A673 (cell line): ENCODE measurements around the gene CFAP46. TPM values are rescaled to one million over a fixed set of nuclear protein-coding genes. Genes with fewer than 3 reads are reported as not detected.
"Not testable (repeated sequence)": the region's sequence is repeated elsewhere in the genome, so short reads cannot be mapped to it uniquely, and the experiment has no call there.

Experiments used
- BruUV-seq: library from RNA; stranded (reverse); fragments of 400-500 nt; replicated peaks from 2 replicates; lab custom pipeline; 2021; lab: Mats Ljungman, UMichigan
- CTCF ChIA-PET: fragments of 300-600 bp; sonication (Branson Sonifier 250); formaldehyde crosslinking; loops from one replicate; lab custom pipeline; 2022; ENCODE audit warnings: antibody characterized with exemption; lab: Charles Lee
- POLR2A ChIA-PET: fragments of 300-600 bp; sonication (Branson Sonifier 250); formaldehyde crosslinking; loops from one replicate; lab custom pipeline; 2022; ENCODE audit warnings: antibody characterized with exemption; ENCODE audit not compliant: low non-redundant PET; lab: Charles Lee
- DNase-seq: peaks from one replicate; pipeline ENCODE4 v3.0.0-alpha.2; 2015; ENCODE audit warnings: low spot score
- H3K27ac ChIP-seq: fragments of 200-600 bp; sonication (generic); 2 replicates; pipeline ENCODE4 v1.5.1; 2016; ENCODE audit warnings: mixed run types, low read depth, mild to moderate bottlenecking, mixed read lengths, antibody characterized with exemption, low read length; ENCODE audit not compliant: poor library complexity, severe bottlenecking
- H3K27me3 ChIP-seq: fragments of 200-600 bp; sonication (generic); replicated peaks from 2 replicates; pipeline ENCODE4 v1.6.1; 2017; ENCODE audit warnings: mixed run types, low read depth, mild to moderate bottlenecking, mixed read lengths, antibody characterized with exemption, low read length; ENCODE audit not compliant: insufficient read depth, poor library complexity
- H3K36me3 ChIP-seq: fragments of 200-600 bp; sonication (generic); 2 replicates; pipeline ENCODE4 v1.6.1; 2016; ENCODE audit warnings: mixed run types, mild to moderate bottlenecking, mixed read lengths, antibody characterized with exemption, low read length; ENCODE audit not compliant: insufficient read depth, poor library complexity, severe bottlenecking
- H3K4me1 ChIP-seq: fragments of 200-600 bp; sonication (generic); 2 replicates; pipeline ENCODE4 v1.6.1; 2017; ENCODE audit warnings: mixed run types, mild to moderate bottlenecking, mixed read lengths, antibody characterized with exemption, low read length; ENCODE audit not compliant: insufficient read depth, poor library complexity, severe bottlenecking
- H3K4me3 ChIP-seq: fragments of 200-600 bp; sonication (generic); 2 replicates; pipeline ENCODE4 v1.5.1; 2016; ENCODE audit warnings: low read depth, mixed run types, mild to moderate bottlenecking, mixed read lengths, low read length; ENCODE audit not compliant: poor library complexity, severe bottlenecking
- H3K9me3 ChIP-seq: fragments of 200-600 bp; sonication (generic); 2 replicates; pipeline ENCODE4 v1.6.1; 2016; ENCODE audit warnings: mixed run types, low read depth, mild to moderate bottlenecking, mixed read lengths, antibody characterized with exemption, low read length; ENCODE audit not compliant: poor library complexity, severe bottlenecking
- CTCF ChIP-seq: fragments of 300-800, 200-600 bp; sonication (generic); conservative IDR thresholded peaks from 2 replicates; pipeline ENCODE4 v1.5.1; 2017; ENCODE audit warnings: low read depth, mild to moderate bottlenecking, antibody characterized with exemption, low read length, moderate library complexity, mixed read lengths
- EZH2 ChIP-seq: fragments of 200-600 bp; sonication (generic); IDR thresholded peaks from 2 replicates; pipeline ENCODE4 v1.6.1; 2017; ENCODE audit warnings: borderline replicate concordance, low read depth, mild to moderate bottlenecking, mixed read lengths, antibody characterized with exemption, low read length; ENCODE audit not compliant: poor library complexity, severe bottlenecking
- intact Hi-C: fragments of 100-400 bp; cut with micrococcal nuclease; formaldehyde crosslinking; loops from one replicate; pipeline ENCODE4 v1.10.0; 2022; ENCODE audit not compliant: unreplicated experiment
- total RNA-seq: library from RNA; stranded (reverse); gene quantifications from 2 replicates; pipeline ENCODE4 v1.2.3, GENCODE V29; 2021

Gene CFAP46
- total RNA-seq, 1 experiment from 2014 or later, result 1.9 TPM

DNA sequence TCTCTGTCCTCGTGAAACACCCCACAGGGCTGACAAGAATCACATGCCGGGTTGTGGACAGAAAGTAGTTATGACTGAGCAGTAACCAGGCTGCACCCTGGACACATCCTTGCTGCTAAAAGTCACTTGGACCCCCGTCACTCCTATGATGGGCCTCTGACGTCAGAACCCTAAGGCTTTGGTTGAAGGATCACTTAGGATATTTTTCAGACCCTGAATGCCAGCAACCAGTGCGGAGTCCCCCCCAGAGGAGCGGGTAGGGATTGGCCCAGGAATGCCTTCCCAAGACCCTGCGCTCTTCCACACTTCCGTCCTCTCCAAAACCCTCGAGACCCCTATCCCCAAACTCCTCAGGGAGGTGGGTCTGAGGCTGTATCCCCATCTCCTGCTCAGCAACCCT, 52.1 kb downstream of the CFAP46 start:
- Histone ChIP-seq H3K27me3 (peaks cover 59% of the 10 kb centered on the region), H3K9me3 (no peaks in the 10 kb centered on the region), H3K27ac (no peak overlapping the region), H3K4me3 (no peak overlapping the region), H3K36me3 (no peaks in the 10 kb centered on the region), H3K4me1 (no peaks in the 10 kb centered on the region)
- ChIA-PET CTCF (no interaction called here), POLR2A (no interaction called here)
- DNase-seq, result no peak
- intact Hi-C loops, result loop anchor here (10.0 kb wide), 1 partner anchor 236 kb away; no protein-coding TSS in a partner anchor
- BruUV-seq, result no TSS peak
- TF ChIP-seq CTCF, result no peak
- no peak for TF ChIP-seq EZH2

- no TSS peak for BruUV-seq
- Histone ChIP-seq H3K4me1 (no peaks in the 10 kb centered on the region), H3K27me3 (peaks cover 56% of the 10 kb centered on the region), H3K27ac (no peak overlapping the region), H3K9me3 (no peaks in the 10 kb centered on the region), H3K36me3 (no peaks in the 10 kb centered on the region), H3K4me3 (no peak overlapping the region)
- no peak for TF ChIP-seq EZH2
- no peak for TF ChIP-seq CTCF
- ChIA-PET CTCF (no interaction called here), POLR2A (no interaction called here)
- intact Hi-C loops, result no loop called here
- DNase-seq, result no peak
Observed at GRCh38 chr10:132889556-132889955, 52.8 kb downstream of the CFAP46 start.

- no peak overlapping the region for H3K4me3 ChIP-seq
- ChIA-PET CTCF (no interaction called here), POLR2A (no interaction called here)
- no peak overlapping the region for H3K27ac ChIP-seq
- TF ChIP-seq CTCF, result no peak
- no peak for TF ChIP-seq EZH2
- DNase-seq, result no peak
- intact Hi-C loops, result no loop called here
- H3K36me3 ChIP-seq, result no peaks in the 10 kb centered on the region
- no peaks in the 10 kb centered on the region for H3K4me1 ChIP-seq
- H3K27me3 ChIP-seq, result peaks cover 56% of the 10 kb centered on the region
- BruUV-seq, result no TSS peak
- H3K9me3 ChIP-seq, result no peaks in the 10 kb centered on the region
Observed at GRCh38 chr10:132888898-132889490, 53.4 kb downstream of the CFAP46 start.

DNA sequence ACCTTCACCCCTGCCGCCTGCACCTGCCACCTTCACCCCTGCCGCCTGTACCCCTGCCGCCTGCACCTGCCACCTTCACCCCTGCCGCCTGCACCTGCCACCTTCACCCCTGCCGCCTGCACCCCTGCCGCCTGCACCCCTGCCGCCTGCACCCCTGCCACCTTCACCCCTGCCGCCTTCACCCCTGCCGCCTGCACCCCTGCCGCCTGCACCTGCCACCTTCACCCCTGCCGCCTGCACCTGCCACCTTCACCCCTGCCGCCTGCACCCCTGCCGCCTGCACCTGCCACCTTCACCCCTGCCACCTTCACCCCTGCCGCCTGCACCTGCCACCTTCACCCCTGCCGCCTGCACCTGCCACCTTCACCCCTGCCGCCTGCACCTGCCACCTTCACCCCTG, 53.9 kb downstream of the CFAP46 start:
- CTCF ChIA-PET, H3K4me3 ChIP-seq, intact Hi-C loops, H3K9me3 ChIP-seq, H3K27ac ChIP-seq, DNase-seq, H3K36me3 ChIP-seq, H3K4me1 ChIP-seq, POLR2A ChIA-PET, BruUV-seq: not testable (repeated sequence)
- H3K27me3 ChIP-seq, result peaks cover 56% of the 10 kb centered on the region
